Mesodermal cell (in vitro differentiated cells): ENCODE results near the gene NRG2.

ENCODE experiments used
- H3K27ac ChIP-seq: 2 replicates; pipeline ENCODE4 v1.7.0; 2013; ENCODE audit warnings: mild to moderate bottlenecking, low read depth, low read length, moderate library complexity; ENCODE audit not compliant: severe bottlenecking
- H3K36me3 ChIP-seq: 2 replicates; pipeline ENCODE4 v1.7.1; 2013; ENCODE audit warnings: mild to moderate bottlenecking, low read length, moderate library complexity; ENCODE audit not compliant: control insufficient read depth, insufficient read depth
- H3K4me1 ChIP-seq: one replicate; pipeline ENCODE4 v1.7.1; 2013; ENCODE audit warnings: mild to moderate bottlenecking, low read length; ENCODE audit not compliant: insufficient read depth, control insufficient read depth, poor library complexity, severe bottlenecking
- H3K4me3 ChIP-seq: 2 replicates; pipeline ENCODE4 v1.7.0; 2013; ENCODE audit warnings: low read length, control low read depth, mild to moderate bottlenecking; ENCODE audit not compliant: insufficient read depth, poor library complexity, severe bottlenecking; ENCODE audit errors: extremely low read depth
- H3K9me3 ChIP-seq: 2 replicates; pipeline ENCODE4 v1.7.1; 2013; ENCODE audit warnings: mild to moderate bottlenecking, low read length, moderate library complexity; ENCODE audit not compliant: control insufficient read depth
- WGBS, 2 experiments: methylation state at CpG; one replicate each; pipeline ENCODE4 v1.1.5; 2013; ENCODE audit warnings: missing lambda C conversion rate in 2 of 2; ENCODE audit not compliant: insufficient coverage in 2 of 2; 5-methylcytosine and 5-hydroxymethylcytosine counted together

NRG2 gene

GRCh38 chr5:139806726-139807646, 236.1 kb downstream of the NRG2 start:
- Histone ChIP-seq H3K4me3 (no peak overlapping the region), H3K9me3 (no peaks in the 10 kb centered on the region), H3K4me1 (no peaks in the 10 kb centered on the region), H3K27ac (no peak overlapping the region), H3K36me3 (no peaks in the 10 kb centered on the region)
- WGBS, 2 experiments, result 65 to 77% methylated on average over 4 to 6 of the region's 8 CpGs

GRCh38 chr5:139806111-139806510, 237.0 kb downstream of the NRG2 start:
- Histone ChIP-seq H3K9me3 (no peaks in the 10 kb centered on the region), H3K4me1 (no peaks in the 10 kb centered on the region), H3K27ac (no peak overlapping the region), H3K36me3 (no peaks in the 10 kb centered on the region), H3K4me3 (no peak overlapping the region)
- WGBS, 2 experiments, result 88 to 94% methylated on average over 3 to 4 of the region's 4 CpGs

GRCh38 chr5:139805545-139805944, 237.6 kb downstream of the NRG2 start:
- Histone ChIP-seq H3K9me3 (no peaks in the 10 kb centered on the region), H3K27ac (no peak overlapping the region), H3K36me3 (no peaks in the 10 kb centered on the region), H3K4me3 (no peak overlapping the region), H3K4me1 (no peaks in the 10 kb centered on the region)
- 80 to 86% methylated on average over 2 of the region's 2 CpGs for WGBS, 2 experiments

GRCh38 chr5:139804800-139805397, 238.2 kb downstream of the NRG2 start:
- H3K4me3 ChIP-seq, result no peak overlapping the region
- 92 to 95% methylated on average over 14 of the region's 17 CpGs for WGBS, 2 experiments

GRCh38 chr5:139803978-139804377, 239.1 kb downstream of the NRG2 start:
- 79 to 100% methylated on average over 2 of the region's 2 CpGs for WGBS, 2 experiments
- no peaks in the 10 kb centered on the region for H3K9me3 ChIP-seq
- no peaks in the 10 kb centered on the region for H3K4me1 ChIP-seq
- no peak overlapping the region for H3K27ac ChIP-seq
- H3K36me3 ChIP-seq, result no peaks in the 10 kb centered on the region
- H3K4me3 ChIP-seq, result no peak overlapping the region

More at GRCh38 chr5:139804800-139805397, 238.2 kb downstream of the NRG2 start:
- H3K27ac ChIP-seq, result no peak overlapping the region
- no peaks in the 10 kb centered on the region for H3K36me3 ChIP-seq
- no peaks in the 10 kb centered on the region for H3K4me1 ChIP-seq
- H3K9me3 ChIP-seq, result no peaks in the 10 kb centered on the region

- Histone ChIP-seq H3K36me3 (no peaks in the 10 kb centered on the region), H3K4me1 (no peaks in the 10 kb centered on the region), H3K4me3 (no peak overlapping the region), H3K9me3 (no peaks in the 10 kb centered on the region), H3K27ac (no peak overlapping the region)
Measured at GRCh38 chr5:139799359-139799758, 243.7 kb downstream of the NRG2 start.

GRCh38 chr5:139798883-139799282, 244.2 kb downstream of the NRG2 start:
- WGBS, 2 experiments, result 50 to 74% methylated on average over 1 to 2 of the region's 2 CpGs
- no peaks in the 10 kb centered on the region for H3K9me3 ChIP-seq
- no peaks in the 10 kb centered on the region for H3K36me3 ChIP-seq
- no peaks in the 10 kb centered on the region for H3K4me1 ChIP-seq
- no peak overlapping the region for H3K27ac ChIP-seq
- no peak overlapping the region for H3K4me3 ChIP-seq

GRCh38 chr5:139797856-139798510, 245.1 kb downstream of the NRG2 start:
- 69 to 74% methylated on average over 4 to 6 of the region's 9 CpGs for WGBS, 2 experiments

GRCh38 chr5:139797335-139797734, 245.8 kb downstream of the NRG2 start:
- H3K9me3 ChIP-seq, result no peaks in the 10 kb centered on the region
- H3K4me3 ChIP-seq, result no peak overlapping the region
- no peaks in the 10 kb centered on the region for H3K36me3 ChIP-seq
- no peaks in the 10 kb centered on the region for H3K4me1 ChIP-seq
- 73 to 75% methylated on average over 2 to 3 of the region's 3 CpGs for WGBS, 2 experiments
- H3K27ac ChIP-seq, result no peak overlapping the region

More at GRCh38 chr5:139797856-139798510, 245.1 kb downstream of the NRG2 start:
- Histone ChIP-seq H3K9me3 (no peaks in the 10 kb centered on the region), H3K4me3 (no peak overlapping the region), H3K4me1 (no peaks in the 10 kb centered on the region), H3K27ac (no peak overlapping the region), H3K36me3 (no peaks in the 10 kb centered on the region)
